ENCODE data around the gene NDST1.
A peak's percentile ranks its signal among the peaks of the same experiment; 100 is the strongest.

The NDST1 gene

GRCh38 chr5:150540615-150541396, 32.9 kb downstream of the NDST1 start:
- Histone ChIP-seq H3K27me3 (replicated peaks in 2 of 5; ENCODE audit: control insufficient read depth in 4 of 5, insufficient read depth in 5 of 5, low read length in 4 of 5) (no peaks in the 10 kb centered on the region), H3K27ac (ENCODE audit: insufficient read depth in 1 of 2, low read depth in 1 of 2, low read length in 2 of 2, poor library complexity in 1 of 2, severe bottlenecking in 2 of 2) (no peak overlapping the region), H3K36me3 (ENCODE audit: control insufficient read depth in 4 of 4, insufficient read depth in 4 of 4, low read length in 3 of 4) (peaks cover 22 to 75% (median 52%) of the 10 kb centered on the region in 4 experiments), H3K4me3 (ENCODE audit: control insufficient read depth in 1 of 7, extremely low read depth in 1 of 7, insufficient read depth in 4 of 7, low read depth in 2 of 7, low read length in 6 of 7) (no peak overlapping the region), H3K9me3 (ENCODE audit: control extremely low read depth in 1 of 5, control insufficient read depth in 4 of 5, insufficient read depth in 2 of 5, low read depth in 1 of 5, low read length in 4 of 5) (peaks cover 0 to 2% (median 0%) of the 10 kb centered on the region in 5 experiments), H3K4me1 (ENCODE audit: control extremely low read depth in 1 of 4, control insufficient read depth in 4 of 4, insufficient read depth in 4 of 4, low read length in 3 of 4) (peaks cover 0 to 6% (median 3%) of the 10 kb centered on the region in 4 experiments)
- ChIA-PET POLR2A (no interaction called here), CTCF (interaction anchor here (1.0 to 2.3 kb wide), 5 partner anchors 9 to 160 kb away, joined by 3 to 11 read pairs (median 6); partner anchors contain the start of gene RBM22)
- DNase-seq: no peak
- 99% methylated on average over 13 of the region's 15 CpGs for WGBS (ENCODE audit: insufficient coverage)

GRCh38 chr5:150541397-150541675, 33.4 kb downstream of the NDST1 start:
- 100% methylated on average over 6 of the region's 6 CpGs for WGBS (ENCODE audit: insufficient coverage)
- no peak overlapping the region for H3K27ac ChIP-seq (ENCODE audit: insufficient read depth in 1 of 2, low read depth in 1 of 2, low read length in 2 of 2, poor library complexity in 1 of 2, severe bottlenecking in 2 of 2)
- peaks cover 22 to 76% (median 49%) of the 10 kb centered on the region in 4 experiments for H3K36me3 ChIP-seq (ENCODE audit: control insufficient read depth in 4 of 4, insufficient read depth in 4 of 4, low read length in 3 of 4)
- H3K4me1 ChIP-seq (ENCODE audit: control extremely low read depth in 1 of 4, control insufficient read depth in 4 of 4, insufficient read depth in 4 of 4, low read length in 3 of 4): peaks cover 0 to 9% (median 4%) of the 10 kb centered on the region in 4 experiments
- ChIA-PET CTCF (interaction anchor here (1.0 to 2.3 kb wide), 6 partner anchors 9 to 159 kb away, joined by 3 to 11 read pairs (median 6); partner anchors contain the start of gene RBM22), POLR2A (no interaction called here)
- DNase-seq: no peak
- no peak overlapping the region for H3K4me3 ChIP-seq (ENCODE audit: control insufficient read depth in 1 of 7, extremely low read depth in 1 of 7, insufficient read depth in 4 of 7, low read depth in 2 of 7, low read length in 6 of 7)
- H3K9me3 ChIP-seq (ENCODE audit: control extremely low read depth in 1 of 5, control insufficient read depth in 4 of 5, insufficient read depth in 2 of 5, low read depth in 1 of 5, low read length in 4 of 5): peaks cover 0 to 2% (median 0%) of the 10 kb centered on the region in 5 experiments
- no peaks in the 10 kb centered on the region for H3K27me3 ChIP-seq (replicated peaks in 2 of 5; ENCODE audit: control insufficient read depth in 4 of 5, insufficient read depth in 5 of 5, low read length in 4 of 5)

DNA sequence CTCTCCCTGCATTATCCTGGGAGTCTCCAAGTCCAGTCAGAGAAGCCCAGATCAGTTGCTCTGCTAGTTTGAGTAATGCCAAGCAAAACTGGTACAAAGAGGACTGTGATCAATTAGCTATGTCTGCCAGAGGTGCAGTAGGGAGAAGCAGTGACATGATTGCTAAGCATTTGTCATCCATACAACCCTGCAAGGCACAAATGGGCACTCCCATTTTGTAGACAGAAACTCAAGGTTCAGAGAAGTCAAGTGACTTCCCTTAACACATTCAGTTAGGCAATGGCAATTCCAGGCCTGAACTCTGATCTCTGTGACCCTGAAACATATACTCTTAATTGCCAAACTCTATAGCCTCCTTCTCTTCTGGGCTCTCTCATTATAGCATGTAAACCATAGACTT, 34.0 kb downstream of the NDST1 start:
- DNase-seq: no peak
- H3K36me3 ChIP-seq (ENCODE audit: control insufficient read depth in 4 of 4, insufficient read depth in 4 of 4, low read length in 3 of 4): peaks cover 17 to 78% (median 45%) of the 10 kb centered on the region in 4 experiments
- CTCF ChIA-PET: interaction anchor here (1.1 to 2.3 kb wide), 7 partner anchors 10 to 159 kb away, joined by 3 to 11 read pairs (median 4); partner anchors contain the start of gene RBM22
- peaks cover 0 to 14% (median 7%) of the 10 kb centered on the region in 4 experiments for H3K4me1 ChIP-seq (ENCODE audit: control extremely low read depth in 1 of 4, control insufficient read depth in 4 of 4, insufficient read depth in 4 of 4, low read length in 3 of 4)
- no peak overlapping the region for H3K4me3 ChIP-seq (ENCODE audit: control insufficient read depth in 1 of 7, extremely low read depth in 1 of 7, insufficient read depth in 4 of 7, low read depth in 2 of 7, low read length in 6 of 7)
- no peaks in the 10 kb centered on the region for H3K27me3 ChIP-seq (replicated peaks in 2 of 5; ENCODE audit: control insufficient read depth in 4 of 5, insufficient read depth in 5 of 5, low read length in 4 of 5)
- H3K27ac ChIP-seq (ENCODE audit: insufficient read depth in 1 of 2, low read depth in 1 of 2, low read length in 2 of 2, poor library complexity in 1 of 2, severe bottlenecking in 2 of 2): no peak overlapping the region
- no peaks in the 10 kb centered on the region for H3K9me3 ChIP-seq (ENCODE audit: control extremely low read depth in 1 of 5, control insufficient read depth in 4 of 5, insufficient read depth in 2 of 5, low read depth in 1 of 5, low read length in 4 of 5)
- POLR2A ChIA-PET: interaction anchor here (0.6 kb wide), 1 partner anchor 53 kb away, joined by 4 read pairs; no protein-coding TSS in a partner anchor

DNA sequence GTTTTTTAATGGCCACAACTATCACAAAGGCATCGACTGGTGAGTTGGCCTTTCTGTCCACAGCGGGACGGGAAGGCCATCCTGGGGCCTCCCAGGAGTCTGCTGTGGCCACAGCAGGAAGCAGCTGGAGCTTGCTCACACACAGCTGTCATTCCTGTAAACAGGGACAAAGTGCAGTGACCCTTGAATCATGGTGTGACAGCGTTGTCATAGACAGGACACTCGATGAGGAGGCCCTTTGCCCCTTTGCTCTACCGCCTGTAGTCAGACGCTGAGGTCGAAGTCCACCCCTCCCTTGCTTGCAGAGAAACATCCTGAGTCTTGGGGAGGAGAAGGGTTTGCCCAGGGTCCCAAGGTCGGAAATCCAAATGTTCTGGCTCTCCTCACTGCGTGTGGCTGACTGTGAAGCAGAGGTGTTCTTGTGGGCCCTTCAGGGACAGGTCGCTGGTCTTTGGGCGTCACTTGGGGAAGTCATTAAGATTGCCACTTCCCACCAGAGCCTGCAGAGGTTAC, 35.1 kb downstream of the NDST1 start:
- H3K4me3 ChIP-seq (ENCODE audit: control insufficient read depth in 1 of 7, extremely low read depth in 1 of 7, insufficient read depth in 4 of 7, low read depth in 2 of 7, low read length in 6 of 7): no peak overlapping the region
- no peaks in the 10 kb centered on the region for H3K9me3 ChIP-seq (ENCODE audit: control extremely low read depth in 1 of 5, control insufficient read depth in 4 of 5, insufficient read depth in 2 of 5, low read depth in 1 of 5, low read length in 4 of 5)
- no peaks in the 10 kb centered on the region for H3K27me3 ChIP-seq (replicated peaks in 2 of 5; ENCODE audit: control insufficient read depth in 4 of 5, insufficient read depth in 5 of 5, low read length in 4 of 5)
- POLR2A ChIA-PET: no interaction called here
- peaks cover 0 to 15% (median 7%) of the 10 kb centered on the region in 4 experiments for H3K4me1 ChIP-seq (ENCODE audit: control extremely low read depth in 1 of 4, control insufficient read depth in 4 of 4, insufficient read depth in 4 of 4, low read length in 3 of 4)
- no peak for DNase-seq
- H3K36me3 ChIP-seq (ENCODE audit: control insufficient read depth in 4 of 4, insufficient read depth in 4 of 4, low read length in 3 of 4): peaks cover 17 to 80% (median 39%) of the 10 kb centered on the region in 4 experiments
- WGBS (ENCODE audit: insufficient coverage): 82% methylated on average over 12 of the region's 12 CpGs
- no peak overlapping the region for H3K27ac ChIP-seq (ENCODE audit: insufficient read depth in 1 of 2, low read depth in 1 of 2, low read length in 2 of 2, poor library complexity in 1 of 2, severe bottlenecking in 2 of 2)
- CTCF ChIA-PET: interaction anchor here (1.1 to 2.3 kb wide), 4 partner anchors 11 to 86 kb away, joined by 3 to 11 read pairs (median 7); no protein-coding TSS in a partner anchor

GRCh38 chr5:150544611-150545219, 36.8 kb downstream of the NDST1 start:
- Histone ChIP-seq H3K4me3 (ENCODE audit: control insufficient read depth in 1 of 7, extremely low read depth in 1 of 7, insufficient read depth in 4 of 7, low read depth in 2 of 7, low read length in 6 of 7) (no peak overlapping the region), H3K9me3 (ENCODE audit: control extremely low read depth in 1 of 5, control insufficient read depth in 4 of 5, insufficient read depth in 2 of 5, low read depth in 1 of 5, low read length in 4 of 5) (no peaks in the 10 kb centered on the region), H3K4me1 (ENCODE audit: control extremely low read depth in 1 of 4, control insufficient read depth in 4 of 4, insufficient read depth in 4 of 4, low read length in 3 of 4) (peaks cover 0 to 19% (median 9%) of the 10 kb centered on the region in 4 experiments), H3K27me3 (replicated peaks in 2 of 5; ENCODE audit: control insufficient read depth in 4 of 5, insufficient read depth in 5 of 5, low read length in 4 of 5) (no peaks in the 10 kb centered on the region), H3K36me3 (ENCODE audit: control insufficient read depth in 4 of 4, insufficient read depth in 4 of 4, low read length in 3 of 4) (peaks cover 10 to 76% (median 36%) of the 10 kb centered on the region in 4 experiments), H3K27ac (ENCODE audit: insufficient read depth in 1 of 2, low read depth in 1 of 2, low read length in 2 of 2, poor library complexity in 1 of 2, severe bottlenecking in 2 of 2) (no peak overlapping the region)
- CTCF ChIA-PET: interaction anchor here (0.7 to 3.3 kb wide), 12 partner anchors 9 to 234 kb away, joined by 3 to 13 read pairs (median 4); no protein-coding TSS in a partner anchor
- DNase-seq: peak; percentile 55 to 63 (median 57)
- 61% methylated on average over 7 of the region's 8 CpGs for WGBS (ENCODE audit: insufficient coverage)
- POLR2A ChIA-PET: no interaction called here

DNA sequence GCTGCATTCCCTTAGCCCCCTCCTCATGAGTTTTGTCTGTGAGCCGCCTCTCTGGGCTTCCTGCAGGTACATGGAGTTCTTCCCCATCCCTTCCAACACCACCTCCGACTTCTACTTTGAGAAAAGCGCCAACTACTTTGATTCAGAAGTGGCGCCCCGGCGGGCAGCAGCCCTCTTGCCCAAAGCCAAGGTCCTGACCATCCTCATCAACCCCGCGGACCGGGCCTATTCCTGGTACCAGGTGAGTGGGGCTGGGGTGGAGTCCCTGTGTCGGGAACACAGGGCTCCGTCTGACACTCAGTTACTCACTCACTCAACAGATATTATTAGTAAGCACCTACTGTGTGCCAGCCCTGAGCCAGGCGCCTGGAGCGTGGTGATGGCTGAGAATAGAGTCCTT, 37.3 kb downstream of the NDST1 start:
- ChIA-PET CTCF (interaction anchor here (0.7 to 3.3 kb wide), 14 partner anchors 9 to 234 kb away, joined by 3 to 13 read pairs (median 4); no protein-coding TSS in a partner anchor), POLR2A (no interaction called here)
- H3K27me3 ChIP-seq (replicated peaks in 2 of 5; ENCODE audit: control insufficient read depth in 4 of 5, insufficient read depth in 5 of 5, low read length in 4 of 5): no peaks in the 10 kb centered on the region
- no peaks in the 10 kb centered on the region for H3K9me3 ChIP-seq (ENCODE audit: control extremely low read depth in 1 of 5, control insufficient read depth in 4 of 5, insufficient read depth in 2 of 5, low read depth in 1 of 5, low read length in 4 of 5)
- H3K4me1 ChIP-seq (ENCODE audit: control extremely low read depth in 1 of 4, control insufficient read depth in 4 of 4, insufficient read depth in 4 of 4, low read length in 3 of 4): peaks cover 0 to 23% (median 11%) of the 10 kb centered on the region in 4 experiments
- no peak overlapping the region for H3K4me3 ChIP-seq (ENCODE audit: control insufficient read depth in 1 of 7, extremely low read depth in 1 of 7, insufficient read depth in 4 of 7, low read depth in 2 of 7, low read length in 6 of 7)
- H3K27ac ChIP-seq (ENCODE audit: insufficient read depth in 1 of 2, low read depth in 1 of 2, low read length in 2 of 2, poor library complexity in 1 of 2, severe bottlenecking in 2 of 2): no peak overlapping the region
- peaks cover 8 to 74% (median 31%) of the 10 kb centered on the region in 4 experiments for H3K36me3 ChIP-seq (ENCODE audit: control insufficient read depth in 4 of 4, insufficient read depth in 4 of 4, low read length in 3 of 4)
- no peak for DNase-seq
- 100% methylated on average over 4 of the region's 13 CpGs for WGBS (ENCODE audit: insufficient coverage)

Data from common myeloid progenitor, CD34-positive (primary cell).